Fibroblast of lung (primary cell): ENCODE data around the gene GRB2. TPM values are rescaled to one million over a fixed set of nuclear protein-coding genes. Genes with fewer than 3 reads are reported as not detected.
A peak's percentile ranks its signal among the peaks of the same experiment; 100 is the strongest.

Experiments
- DNase-seq, 2 donors: peaks; one replicate each; pipeline versions ENCODE4 v3.0.0 to v3.0.0-alpha.2; 2010; ENCODE audit warnings: low read depth in 2 of 2
- H2AFZ ChIP-seq: 2 replicates; pipeline ENCODE4 v1.5.1; 2012; ENCODE audit warnings: low read length, control low read depth, inconsistent platforms
- H3K27ac ChIP-seq: 2 replicates; pipeline ENCODE4 v1.5.1; 2011; ENCODE audit warnings: low read length, control low read depth; ENCODE audit not compliant: insufficient read depth
- H3K27me3 ChIP-seq: 2 replicates; pipeline ENCODE4 v1.5.1; 2011; ENCODE audit warnings: mild to moderate bottlenecking, low read length; ENCODE audit not compliant: control insufficient read depth, insufficient read depth
- H3K36me3 ChIP-seq: 2 replicates; pipeline ENCODE4 v1.5.1; 2011; ENCODE audit warnings: low read length; ENCODE audit not compliant: control insufficient read depth, insufficient read depth
- H3K4me1 ChIP-seq: 2 replicates; pipeline ENCODE4 v1.5.1; 2011; ENCODE audit warnings: low read length; ENCODE audit not compliant: control insufficient read depth, insufficient read depth; ENCODE audit errors: extremely low read depth
- H3K4me2 ChIP-seq: 2 replicates; pipeline ENCODE4 v1.5.1; 2011; ENCODE audit warnings: low read length, control low read depth; ENCODE audit not compliant: insufficient read depth; ENCODE audit errors: extremely low read depth
- H3K4me3 ChIP-seq, 4 experiments: fragments of 200-600 bp in 1 of 4; sonication (generic) in 1 of 4; replicated peaks in 1 of 4; 2 replicates each; pipeline ENCODE4 v1.5.1; 2011 to 2016; ENCODE audit warnings: low read length in 4 of 4, low read depth in 3 of 4, mild to moderate bottlenecking in 3 of 4, control low read depth in 2 of 4, inconsistent platforms in 1 of 4, mixed read lengths in 1 of 4; ENCODE audit not compliant: insufficient read depth in 1 of 4; ENCODE audit errors: control extremely low read depth in 1 of 4
- H3K79me2 ChIP-seq: 2 replicates; pipeline ENCODE4 v1.5.1; 2012; ENCODE audit warnings: mild to moderate bottlenecking, low read length, inconsistent platforms; ENCODE audit not compliant: control insufficient read depth, insufficient read depth
- H3K9ac ChIP-seq: 2 replicates; pipeline ENCODE4 v1.5.1; 2011; ENCODE audit warnings: mild to moderate bottlenecking, low read length, control low read depth; ENCODE audit not compliant: insufficient read depth
- H3K9me3 ChIP-seq: 2 replicates; pipeline ENCODE4 v1.5.1; 2012; ENCODE audit warnings: low read depth, low read length; ENCODE audit not compliant: control insufficient read depth, insufficient read depth
- H4K20me1 ChIP-seq: 2 replicates; pipeline ENCODE4 v1.5.1; 2011; ENCODE audit warnings: low read length; ENCODE audit not compliant: control insufficient read depth, insufficient read depth; ENCODE audit errors: extremely low read depth
- EZH2 ChIP-seq: IDR thresholded peaks from 2 replicates; pipeline ENCODE4 v1.5.1; 2012; ENCODE audit warnings: low read length, control low read depth, mild to moderate bottlenecking; ENCODE audit errors: missing control alignments
- polyA plus RNA-seq, 2 donors: library from polyadenylated mRNA; depleted of rRNA in 1 of 2; stranded (reverse) in 1 of 2; unstranded in 1 of 2; fragments of >200 nt; gene quantifications; 2 replicates each; pipeline ENCODE4 v1.2.1, GENCODE V29; 2011 to 2012; ENCODE audit warnings: missing spikeins in 1 of 2
- total RNA-seq: library from RNA; depleted of rRNA; stranded (reverse); fragments of >200 nt; gene quantifications from 2 replicates; pipeline ENCODE4 v1.2.1, GENCODE V29; 2014
- TF ChIP-seq, protein P1 (sequence below), 2 donors: IDR thresholded peaks in 1 of 2; conservative IDR thresholded peaks in 1 of 2; 1 replicate in 1 of 2; 2 replicates in 1 of 2; pipeline ENCODE4 v1.5.1; 2011 to 2012; ENCODE audit warnings: low read length in 2 of 2, control low read depth in 1 of 2, inconsistent platforms in 1 of 2, low read depth in 1 of 2, mild to moderate bottlenecking in 1 of 2

Gene GRB2
- total and polyA plus RNA-seq, 2 donors (not counting 1 experiment from before 2014, with no cell fraction given), result 68.9 to 69.7 TPM

DNA sequence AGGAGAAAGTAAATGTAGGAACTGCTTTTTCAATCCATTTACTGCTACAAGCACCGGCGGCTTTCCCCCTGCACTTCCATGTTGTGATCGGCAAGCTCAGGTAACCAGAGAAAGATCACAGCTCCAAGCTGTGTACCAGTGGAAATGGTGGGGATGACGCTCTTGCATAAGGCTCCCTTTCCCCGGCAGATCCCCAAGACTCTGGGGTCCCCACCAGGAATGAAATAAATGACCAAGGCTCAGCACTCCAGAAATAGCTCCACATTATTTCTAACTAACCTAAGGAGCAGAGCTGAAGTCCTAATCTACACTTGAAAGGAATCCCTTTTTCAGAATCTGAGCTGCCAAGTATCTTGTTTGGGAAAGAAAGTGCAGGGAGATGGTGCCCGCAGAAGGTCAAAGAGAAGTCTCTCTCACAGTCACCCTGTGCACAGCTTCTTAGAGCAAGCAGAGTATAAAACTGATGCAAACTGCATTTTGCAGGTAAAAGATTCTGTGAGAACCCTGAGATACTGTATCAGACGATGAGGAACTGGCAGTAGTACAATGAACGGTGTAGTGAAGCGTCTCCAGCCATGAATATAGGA is 11.1 kb downstream of the GRB2 start:
- Histone ChIP-seq H3K27me3 (no peaks in the 10 kb centered on the region), H3K9ac (peak overlapping the region; percentile 23), H3K27ac (peak overlapping the region; percentile 46), H3K4me2 (peak overlapping the region; percentile 86), H3K4me3 (peak overlapping the region; percentile 69 to 94 (median 82)), H2AFZ (peak overlapping the region; percentile 67), H3K9me3 (no peaks in the 10 kb centered on the region), H3K36me3 (no peaks in the 10 kb centered on the region), H4K20me1 (no peaks in the 10 kb centered on the region), H3K79me2 (peaks cover 89% of the 10 kb centered on the region), H3K4me1 (peaks cover 2% of the 10 kb centered on the region)
- TF ChIP-seq, protein P1, sequence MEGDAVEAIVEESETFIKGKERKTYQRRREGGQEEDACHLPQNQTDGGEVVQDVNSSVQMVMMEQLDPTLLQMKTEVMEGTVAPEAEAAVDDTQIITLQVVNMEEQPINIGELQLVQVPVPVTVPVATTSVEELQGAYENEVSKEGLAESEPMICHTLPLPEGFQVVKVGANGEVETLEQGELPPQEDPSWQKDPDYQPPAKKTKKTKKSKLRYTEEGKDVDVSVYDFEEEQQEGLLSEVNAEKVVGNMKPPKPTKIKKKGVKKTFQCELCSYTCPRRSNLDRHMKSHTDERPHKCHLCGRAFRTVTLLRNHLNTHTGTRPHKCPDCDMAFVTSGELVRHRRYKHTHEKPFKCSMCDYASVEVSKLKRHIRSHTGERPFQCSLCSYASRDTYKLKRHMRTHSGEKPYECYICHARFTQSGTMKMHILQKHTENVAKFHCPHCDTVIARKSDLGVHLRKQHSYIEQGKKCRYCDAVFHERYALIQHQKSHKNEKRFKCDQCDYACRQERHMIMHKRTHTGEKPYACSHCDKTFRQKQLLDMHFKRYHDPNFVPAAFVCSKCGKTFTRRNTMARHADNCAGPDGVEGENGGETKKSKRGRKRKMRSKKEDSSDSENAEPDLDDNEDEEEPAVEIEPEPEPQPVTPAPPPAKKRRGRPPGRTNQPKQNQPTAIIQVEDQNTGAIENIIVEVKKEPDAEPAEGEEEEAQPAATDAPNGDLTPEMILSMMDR (conservative IDR thresholded peaks at IDR 0.05 in 1 of 2, IDR thresholded peaks at IDR 0.05 in 1 of 2; ENCODE audit: low read depth in 1 of 2, low read length in 2 of 2), result no peak
- no peak for TF ChIP-seq EZH2
- no peak for DNase-seq

- peak overlapping the region; percentile 69 to 94 (median 82) for H3K4me3 ChIP-seq
- peak overlapping the region; percentile 92 for H3K4me2 ChIP-seq
- DNase-seq, result peak; percentile 98 to 100
- peaks cover 2% of the 10 kb centered on the region for H3K4me1 ChIP-seq
- TF ChIP-seq, protein P1 (conservative IDR thresholded peaks at IDR 0.05 in 1 of 2, IDR thresholded peaks at IDR 0.05 in 1 of 2; ENCODE audit: low read depth in 1 of 2, low read length in 2 of 2), result peak in 1 of 2 donors; percentile 11
- TF ChIP-seq EZH2, result no peak
- no peaks in the 10 kb centered on the region for H3K9me3 ChIP-seq
- H3K36me3 ChIP-seq, result no peaks in the 10 kb centered on the region
- no peaks in the 10 kb centered on the region for H3K27me3 ChIP-seq
- no peaks in the 10 kb centered on the region for H4K20me1 ChIP-seq
- peak overlapping the region; percentile 46 for H3K9ac ChIP-seq
- H3K27ac ChIP-seq, result peak overlapping the region; percentile 46
- peaks cover 89% of the 10 kb centered on the region for H3K79me2 ChIP-seq
- peak overlapping the region; percentile 67 for H2AFZ ChIP-seq
Measured at GRCh38 chr17:75393523-75394331, 11.8 kb downstream of the GRB2 start.

- Histone ChIP-seq H3K27me3 (no peaks in the 10 kb centered on the region), H3K36me3 (no peaks in the 10 kb centered on the region), H3K4me3 (peak overlapping the region; percentile 69 to 94 (median 80)), H3K79me2 (peaks cover 90% of the 10 kb centered on the region), H3K9ac (no peak overlapping the region), H3K4me2 (peak overlapping the region; percentile 92), H2AFZ (no peak overlapping the region), H3K4me1 (peaks cover 2% of the 10 kb centered on the region), H4K20me1 (no peaks in the 10 kb centered on the region), H3K9me3 (no peaks in the 10 kb centered on the region), H3K27ac (peak overlapping the region; percentile 36)
- TF ChIP-seq, protein P1 (conservative IDR thresholded peaks at IDR 0.05 in 1 of 2, IDR thresholded peaks at IDR 0.05 in 1 of 2; ENCODE audit: low read depth in 1 of 2, low read length in 2 of 2), result no peak
- no peak for TF ChIP-seq EZH2
- DNase-seq, result no peak
Measured at GRCh38 chr17:75392559-75392958, 12.9 kb downstream of the GRB2 start.
